HG02588 (cell line): ENCODE data around the gene UMOD.
"Not testable (repeated sequence)": the region's sequence is repeated elsewhere in the genome, so short reads cannot be mapped to it uniquely, and the experiment has no call there.

Source experiments
- ATAC-seq: cut with Tn5 transposase; IDR thresholded peaks from one replicate; pipeline ENCODE4 v1.9.1; 2021; ENCODE audit warnings: mild to moderate bottlenecking, moderate library complexity; ENCODE audit not compliant: unreplicated experiment

The UMOD gene

DNA sequence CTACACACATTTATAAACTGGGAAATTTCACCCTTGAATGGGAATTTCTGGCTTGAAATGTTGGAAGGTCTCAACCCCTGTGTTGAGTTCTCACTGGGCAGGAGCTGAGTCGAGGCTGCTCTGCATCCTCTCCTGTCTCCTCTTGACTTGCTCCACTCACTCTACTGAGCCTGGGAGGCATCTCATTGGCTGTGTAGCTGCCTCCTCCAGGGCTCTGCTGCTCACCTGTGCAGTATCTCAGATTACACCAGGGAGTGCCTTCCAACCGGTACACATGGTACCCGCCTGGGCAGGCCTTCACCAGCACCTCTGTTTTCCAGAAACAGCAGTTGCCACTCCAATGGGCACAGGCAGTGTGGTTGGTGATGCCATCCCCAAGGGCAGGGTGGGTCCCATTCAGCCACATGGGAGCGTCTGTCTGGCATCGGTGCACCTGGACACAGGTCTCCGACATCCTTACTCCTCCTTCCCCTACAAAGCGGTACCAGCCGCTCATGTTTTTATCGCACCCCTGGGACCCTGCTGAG is 28.9 kb downstream of the UMOD start:
- no peak for ATAC-seq

DNA sequence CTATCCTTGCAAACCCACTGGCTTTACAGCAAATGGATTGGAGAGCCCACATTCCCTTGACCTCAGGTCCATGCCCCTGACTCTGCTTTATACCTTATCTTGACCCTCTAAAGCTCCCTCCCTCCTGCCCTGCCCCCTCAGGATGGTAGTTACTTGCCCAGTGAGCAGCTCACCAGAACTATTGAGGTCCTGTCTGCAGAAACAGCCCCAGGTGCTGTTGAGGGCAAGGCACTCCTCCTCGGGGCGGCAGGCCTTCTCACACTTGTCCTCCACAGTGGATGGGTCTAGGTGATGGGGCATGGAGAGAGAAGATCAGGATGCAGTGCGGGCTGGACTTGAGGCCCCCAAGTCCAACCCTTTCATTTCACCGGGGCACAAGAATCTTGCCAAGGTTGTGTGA is 29.8 kb downstream of the UMOD start:
- ATAC-seq, result no peak

DNA sequence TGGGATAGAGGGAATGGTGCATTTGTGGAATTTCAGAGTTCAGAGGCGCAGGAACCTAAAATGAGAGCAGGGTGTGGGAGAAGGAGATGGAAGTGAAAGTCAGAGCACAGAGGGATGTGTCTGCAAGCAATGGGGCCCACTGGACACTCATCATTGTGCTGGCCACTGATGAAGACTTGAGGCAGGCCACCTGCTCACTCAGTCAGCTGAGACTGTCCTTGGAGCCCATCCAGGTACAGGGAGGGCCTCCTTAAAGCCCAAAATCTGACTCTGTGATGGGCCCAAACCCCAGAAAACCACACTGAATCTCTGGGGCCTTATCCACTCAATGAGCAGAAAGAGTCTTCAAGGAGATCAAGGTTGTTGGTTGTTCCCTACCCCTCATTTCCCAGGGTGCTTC is 30.8 kb downstream of the UMOD start:
- ATAC-seq, result no peak

DNA sequence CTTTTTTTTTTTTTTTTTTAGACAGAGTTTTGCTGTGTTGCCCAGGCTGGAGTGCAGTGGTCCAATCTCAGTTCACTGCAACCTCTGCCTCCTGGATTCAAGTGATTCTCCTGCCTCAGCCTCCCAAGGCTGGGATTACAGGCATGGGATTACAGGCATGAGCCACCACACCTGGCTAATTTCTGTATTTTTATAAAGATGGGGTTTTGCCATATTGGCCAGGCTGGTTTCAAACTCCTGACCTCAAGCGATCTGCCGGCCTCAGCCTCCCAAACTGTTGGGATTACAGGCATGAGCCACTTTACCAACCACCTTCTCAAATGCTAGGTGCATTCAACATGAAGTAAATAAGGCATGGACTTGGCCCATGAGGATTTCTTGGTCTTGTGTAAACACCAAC is 31.5 kb downstream of the UMOD start:
- not testable (repeated sequence) for ATAC-seq

DNA sequence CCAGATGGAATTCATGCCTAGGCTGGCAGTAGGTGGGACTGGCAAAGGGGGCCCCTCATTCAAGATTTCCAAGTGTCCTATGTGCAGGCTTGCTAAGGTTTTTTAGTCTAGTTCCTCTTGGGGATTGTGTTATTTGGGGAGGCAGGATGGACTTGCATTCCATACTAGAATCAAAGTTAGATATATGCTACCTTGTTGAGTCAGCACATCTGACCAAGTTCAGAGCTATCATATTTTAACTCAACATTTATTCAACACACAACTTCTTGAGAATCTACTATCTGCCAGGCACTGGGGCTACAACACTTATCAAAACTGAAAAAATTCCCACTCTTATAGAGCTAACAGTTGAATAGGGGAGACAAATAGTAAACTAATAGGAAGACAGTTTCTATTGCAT is 31.9 kb downstream of the UMOD start:
- no peak for ATAC-seq

DNA sequence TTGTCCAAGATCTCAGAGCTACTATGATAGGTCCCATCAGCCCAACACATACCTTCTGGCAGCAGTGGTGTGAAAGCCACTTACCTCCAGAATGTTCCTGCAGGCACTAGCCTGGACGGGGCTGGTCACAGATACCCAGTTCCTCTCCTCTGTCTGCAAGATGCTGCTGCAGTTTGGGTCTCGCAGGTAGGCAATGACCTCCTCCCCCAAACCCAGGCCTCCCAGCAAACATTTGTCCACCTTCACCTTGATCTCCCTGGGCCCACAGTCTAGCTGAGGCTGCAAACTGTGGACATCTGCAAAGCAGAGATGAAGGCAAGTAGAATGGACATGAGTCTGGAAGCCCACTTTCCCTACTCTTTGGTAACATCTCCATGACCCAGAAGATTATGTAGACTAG is 32.3 kb downstream of the UMOD start:
- no peak for ATAC-seq

DNA sequence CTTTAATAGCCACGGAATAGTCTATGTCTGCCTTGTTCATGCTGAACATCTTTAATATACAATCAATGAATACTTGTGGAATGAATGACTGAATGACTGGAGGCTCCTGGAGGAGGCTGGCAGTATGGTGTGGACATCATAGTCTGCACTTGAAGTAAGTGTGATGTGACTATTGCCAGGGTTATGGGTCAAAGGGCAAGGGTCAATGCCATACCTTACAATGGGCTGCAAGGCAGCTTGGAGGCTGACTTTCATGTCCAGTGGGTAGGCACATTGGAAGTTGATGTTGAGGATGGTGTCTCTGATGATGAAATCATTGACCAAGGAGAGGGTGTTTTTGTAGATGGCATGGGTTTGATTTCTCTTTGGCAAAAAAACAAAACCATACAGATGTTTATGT is 33.1 kb downstream of the UMOD start:
- no peak for ATAC-seq

DNA sequence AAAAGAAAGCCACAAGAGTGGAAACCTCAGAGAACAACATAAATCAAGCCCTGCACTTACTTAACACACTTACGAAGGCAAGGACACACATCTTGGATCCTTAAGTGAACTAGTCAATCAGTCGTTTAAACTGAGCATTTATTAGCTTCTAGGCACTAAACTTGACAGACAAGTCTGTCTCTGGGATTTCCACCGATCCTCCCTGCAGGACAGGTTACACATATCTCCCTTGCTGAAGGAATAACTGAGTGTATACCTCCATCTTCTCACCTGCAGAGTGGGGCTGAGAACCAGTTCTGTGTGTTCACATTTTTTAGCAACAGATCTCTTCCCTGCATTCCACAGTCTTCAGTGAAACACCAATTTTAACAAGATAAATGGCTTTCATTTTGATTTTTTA is 34.1 kb downstream of the UMOD start:
- no peak for ATAC-seq

DNA sequence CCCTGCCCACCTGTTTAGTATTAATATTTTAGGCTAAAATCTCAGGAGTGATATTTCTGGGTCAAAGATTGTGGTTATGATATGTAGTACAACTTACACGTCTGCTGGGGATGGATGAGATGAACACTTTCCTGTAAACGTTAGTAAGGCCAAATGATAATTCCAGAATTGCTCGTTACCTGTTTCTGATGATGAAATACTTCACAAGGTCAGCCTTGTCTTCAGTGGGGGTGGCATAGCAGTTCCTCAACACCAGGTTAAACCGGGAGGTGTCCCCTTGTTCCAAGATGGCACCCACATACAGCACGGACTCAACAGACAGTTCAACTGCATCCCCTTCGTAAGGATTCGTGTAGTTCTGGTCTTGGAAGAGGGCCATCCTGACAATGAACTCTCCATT is 34.5 kb downstream of the UMOD start:
- ATAC-seq, result no peak

DNA sequence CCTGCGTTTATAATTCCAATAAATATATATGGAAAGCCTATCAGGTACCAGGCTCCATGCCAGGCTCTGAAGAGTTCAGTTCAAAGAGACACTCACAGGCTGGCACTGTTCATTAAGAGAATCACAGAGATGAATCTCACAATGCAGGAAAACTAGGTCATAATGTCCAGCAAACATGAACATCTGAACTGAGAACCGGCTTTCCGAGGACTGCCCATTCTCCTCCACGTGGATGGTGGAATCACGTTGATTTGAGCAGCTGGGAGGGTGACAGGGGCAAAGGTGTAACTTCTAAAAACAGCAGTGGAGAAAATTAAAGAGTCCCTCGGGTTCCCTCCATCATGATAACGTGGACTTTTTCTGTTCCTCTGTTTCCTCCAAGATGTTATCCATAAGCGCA is 35.4 kb downstream of the UMOD start:
- no peak for ATAC-seq

DNA sequence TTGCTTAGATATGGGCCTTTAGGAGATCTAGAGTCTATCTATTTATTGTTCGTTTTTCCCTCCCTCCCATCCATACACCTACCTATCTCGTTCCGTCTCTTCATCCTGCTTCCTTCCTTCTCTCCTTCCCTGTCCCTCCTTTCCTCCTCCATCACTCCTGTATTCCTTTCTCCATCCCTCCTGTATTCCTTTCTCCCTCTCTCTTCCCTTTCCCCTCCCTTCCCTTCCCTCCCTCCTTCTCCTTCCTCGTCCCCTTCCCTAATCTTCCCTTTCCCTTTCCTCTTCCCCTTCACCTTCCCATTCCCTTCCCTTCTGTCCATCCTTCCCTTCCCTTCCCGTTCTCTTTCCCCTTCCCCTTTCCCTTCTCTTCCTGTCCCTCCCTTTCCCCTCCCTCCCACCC is 35.8 kb downstream of the UMOD start:
- ATAC-seq, result no peak

DNA sequence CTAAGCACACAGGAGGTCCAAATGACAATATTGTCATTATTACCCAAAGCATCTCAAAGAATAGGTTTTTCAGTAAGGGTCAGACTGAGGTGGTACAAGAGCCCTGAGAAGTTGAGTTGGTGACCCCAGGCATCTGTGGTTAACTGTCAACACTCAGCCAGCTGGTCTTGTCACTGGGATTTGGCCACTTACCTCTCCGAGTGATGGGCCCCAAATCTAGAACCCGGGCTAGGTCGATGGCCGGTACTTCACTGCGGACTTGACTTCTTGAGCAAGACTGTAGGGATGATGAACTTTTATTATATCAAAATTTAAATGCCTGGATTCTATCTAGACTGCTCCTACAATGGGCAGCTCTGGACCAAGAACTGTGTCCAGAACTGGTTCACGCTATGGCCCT is 36.8 kb downstream of the UMOD start:
- ATAC-seq, result no peak

DNA sequence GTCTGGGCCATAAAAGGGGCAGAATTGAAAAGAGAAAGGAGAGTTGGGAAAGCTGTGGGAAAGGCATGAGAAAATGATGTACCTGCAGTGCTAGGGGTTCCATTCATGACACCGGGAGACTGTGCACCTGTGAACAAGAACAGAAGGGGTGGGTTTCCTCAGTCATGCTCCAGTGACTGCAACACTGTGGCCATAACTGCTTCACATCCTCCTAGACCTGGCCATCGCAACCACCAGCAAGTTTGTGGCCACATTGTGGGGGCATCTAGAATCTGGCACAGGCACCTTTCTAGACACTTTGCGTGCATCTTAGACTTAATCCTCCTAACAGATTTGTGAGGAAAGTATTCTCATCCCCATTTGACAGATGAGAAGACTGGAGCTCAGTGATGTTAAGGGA is 37.9 kb downstream of the UMOD start:
- no peak for ATAC-seq

DNA sequence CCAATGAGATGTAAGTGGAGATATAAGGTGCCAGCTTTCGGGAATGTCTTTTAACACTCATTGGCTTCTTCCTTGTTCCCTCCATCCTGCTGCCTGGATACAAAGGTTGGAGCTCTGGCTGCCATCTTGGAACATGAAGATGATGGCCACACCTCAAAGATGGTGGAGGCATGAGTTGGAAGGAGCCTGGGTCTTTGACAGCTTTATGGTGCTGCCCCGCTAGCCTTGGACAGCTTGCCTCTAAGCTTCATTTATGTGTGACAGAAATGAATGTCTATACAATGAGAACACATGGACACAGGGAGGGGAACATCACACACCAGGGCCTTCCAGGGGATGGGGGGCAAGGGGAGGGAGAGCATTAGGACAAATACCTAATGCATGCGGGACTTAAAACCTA is 38.8 kb downstream of the UMOD start:
- ATAC-seq, result no peak

DNA sequence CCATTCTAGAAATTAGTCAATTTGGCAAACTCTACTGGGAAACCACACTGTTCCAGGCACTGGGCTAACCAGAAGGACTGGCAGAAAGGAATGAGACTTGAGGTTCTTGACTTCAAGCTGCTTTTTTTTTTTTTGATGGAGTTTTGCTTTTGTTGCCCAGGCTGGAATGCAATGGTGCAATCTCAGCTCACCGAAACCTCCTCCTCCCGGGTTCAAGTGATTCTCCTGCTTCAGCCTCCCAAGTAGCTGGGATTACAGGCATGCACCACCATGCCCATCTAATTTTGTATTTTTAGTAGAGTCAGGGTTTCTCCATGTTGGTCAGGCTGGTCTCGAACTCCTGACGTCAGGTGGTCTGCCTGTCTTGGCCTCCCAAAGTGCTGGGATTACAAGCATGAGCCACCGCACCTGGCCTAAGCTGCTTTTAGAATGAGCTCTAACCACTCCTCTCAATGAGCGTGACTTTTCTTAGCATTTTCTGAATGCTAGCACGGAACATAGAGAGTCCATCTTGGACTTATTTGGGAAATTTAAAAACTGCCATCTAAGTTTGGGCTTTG is 39.9 kb downstream of the UMOD start:
- not testable (repeated sequence) for ATAC-seq

DNA sequence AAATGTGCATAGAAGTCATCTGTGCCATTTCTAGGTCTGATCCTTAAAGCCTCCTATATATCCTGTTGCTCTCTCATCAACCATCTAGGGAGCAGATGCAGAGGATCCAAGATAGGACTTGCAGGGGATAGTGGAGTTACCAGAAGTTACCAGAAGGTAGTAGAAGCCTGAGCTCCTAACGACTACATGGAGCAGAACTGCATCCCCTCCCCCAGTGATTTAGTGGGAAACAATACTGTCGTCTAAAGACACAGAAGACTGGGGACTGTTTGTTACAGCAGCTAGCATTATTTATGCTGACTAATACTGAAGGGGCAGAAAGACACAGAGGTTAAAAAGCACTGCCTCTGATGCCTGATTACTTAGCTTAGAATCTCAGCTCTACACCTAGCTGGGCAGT is 41.0 kb downstream of the UMOD start:
- ATAC-seq, result no peak

DNA sequence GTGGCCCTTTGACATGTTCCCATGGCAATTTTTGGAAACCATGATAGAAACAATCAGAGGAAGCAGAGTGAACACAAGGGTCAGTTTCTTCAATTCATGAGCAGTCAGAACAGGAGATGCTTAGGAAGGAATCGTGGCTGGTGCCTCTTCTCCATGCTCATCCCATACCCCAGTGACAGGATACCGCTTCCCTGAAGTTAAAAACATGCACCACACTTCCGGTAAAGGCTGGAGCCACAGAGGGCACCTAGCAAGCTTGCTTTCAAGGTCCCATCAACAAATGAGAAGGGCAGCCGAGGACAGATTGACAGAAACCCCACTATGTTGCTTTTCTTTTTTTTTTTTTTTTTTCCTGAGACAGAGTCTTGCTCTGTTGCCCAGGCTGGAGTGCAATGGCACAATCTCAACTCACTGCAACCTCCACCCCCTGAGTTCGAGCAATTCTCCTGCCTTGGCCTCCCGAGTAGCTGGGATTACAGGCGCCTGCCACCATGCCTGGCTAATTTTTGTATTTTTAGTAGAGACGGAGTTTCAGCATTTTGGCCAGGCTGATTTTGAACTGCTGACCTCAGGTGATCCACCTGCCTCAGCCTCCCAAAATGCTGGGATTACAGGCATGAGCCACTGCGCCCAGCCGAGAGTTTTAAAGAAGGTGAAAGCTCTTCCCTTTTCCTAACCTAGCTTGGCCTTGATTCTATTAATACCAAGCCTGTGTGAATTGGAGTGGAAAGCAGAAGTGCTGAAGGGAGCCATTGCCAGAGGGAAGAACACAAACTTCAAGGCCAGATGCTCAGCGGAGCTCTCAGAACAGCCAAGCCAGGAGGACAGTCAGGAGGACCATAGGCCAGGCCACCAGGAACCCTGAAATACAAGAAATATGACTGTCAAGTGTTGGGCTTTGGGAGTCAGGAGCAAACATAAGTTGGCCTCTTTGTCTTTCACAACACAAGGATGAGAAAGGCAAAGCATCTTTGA is 41.8 kb downstream of the UMOD start:
- no peak for ATAC-seq

DNA sequence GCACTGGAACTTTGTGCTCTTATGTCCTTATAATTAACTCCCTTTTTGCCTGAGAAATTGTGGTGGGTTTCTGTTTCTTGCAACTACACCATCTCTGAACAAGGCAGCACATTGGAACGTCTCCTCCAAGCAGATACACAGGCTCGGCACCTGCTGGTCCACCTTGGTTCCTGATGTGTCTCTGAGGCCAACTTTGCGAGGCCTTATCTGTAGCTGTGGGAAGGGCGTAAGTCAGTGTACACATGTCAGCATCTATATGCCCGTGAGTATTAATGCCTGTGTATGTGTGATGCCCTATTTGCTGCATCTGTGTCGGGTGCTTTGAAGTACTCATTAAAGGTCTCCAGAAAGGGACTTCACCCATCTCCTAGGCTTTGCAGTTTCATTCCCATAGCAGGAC is 42.7 kb downstream of the UMOD start:
- no peak for ATAC-seq

DNA sequence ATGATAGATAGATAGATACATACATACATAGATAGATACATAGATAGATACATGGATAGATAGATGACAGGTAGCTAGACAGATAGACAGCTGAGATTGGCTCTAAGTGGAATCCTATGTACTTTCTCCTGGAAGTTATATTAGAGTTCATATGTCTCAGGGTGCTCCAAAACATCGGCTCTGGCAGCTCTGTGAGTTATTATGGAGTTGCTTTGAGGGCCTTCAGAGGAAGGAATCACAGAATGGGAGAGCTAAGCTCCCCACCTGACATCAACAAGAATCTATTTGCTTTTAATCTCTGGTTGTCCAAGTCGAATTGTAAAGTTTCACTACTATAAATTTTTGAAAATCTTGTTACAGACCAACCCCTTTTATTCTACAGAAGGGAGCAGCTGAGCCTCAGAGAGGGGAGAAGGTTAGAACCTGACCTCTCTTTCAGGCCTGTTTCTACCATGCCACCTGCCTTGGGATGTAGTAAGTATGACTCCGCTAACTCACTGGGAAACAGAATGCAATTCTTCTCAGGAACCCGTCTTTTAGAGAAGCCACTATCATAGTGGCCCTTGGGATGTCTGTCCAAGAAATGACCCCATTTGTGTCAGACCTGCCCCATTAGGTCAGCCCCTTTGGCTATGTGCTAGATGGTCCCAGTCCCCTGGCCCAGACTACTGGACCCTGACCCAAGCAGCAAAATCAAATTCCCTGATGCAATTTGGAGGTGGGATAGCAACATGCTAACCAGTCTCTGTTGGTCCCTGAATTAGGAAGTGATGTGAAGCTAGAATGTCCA is 43.5 kb downstream of the UMOD start:
- no peak for ATAC-seq

DNA sequence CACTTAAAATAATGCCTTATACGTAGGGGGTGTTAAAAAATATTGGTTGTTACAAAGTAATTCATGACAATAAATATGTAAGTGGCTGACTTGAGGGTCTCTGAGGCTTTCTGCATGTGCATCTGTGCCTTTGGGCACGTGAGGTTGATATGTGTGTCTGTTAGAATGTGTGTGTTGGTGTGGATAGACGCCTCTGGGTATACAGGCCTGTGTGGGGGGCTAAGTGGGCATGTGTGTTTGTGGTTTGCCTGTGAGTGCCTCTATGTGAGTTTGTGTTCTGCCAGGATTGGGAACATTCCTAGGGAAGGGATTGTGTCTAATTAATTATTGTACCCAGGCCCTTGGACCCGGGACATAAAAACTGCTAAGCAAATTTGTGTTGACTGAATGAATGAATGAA is 44.2 kb downstream of the UMOD start:
- no peak for ATAC-seq

DNA sequence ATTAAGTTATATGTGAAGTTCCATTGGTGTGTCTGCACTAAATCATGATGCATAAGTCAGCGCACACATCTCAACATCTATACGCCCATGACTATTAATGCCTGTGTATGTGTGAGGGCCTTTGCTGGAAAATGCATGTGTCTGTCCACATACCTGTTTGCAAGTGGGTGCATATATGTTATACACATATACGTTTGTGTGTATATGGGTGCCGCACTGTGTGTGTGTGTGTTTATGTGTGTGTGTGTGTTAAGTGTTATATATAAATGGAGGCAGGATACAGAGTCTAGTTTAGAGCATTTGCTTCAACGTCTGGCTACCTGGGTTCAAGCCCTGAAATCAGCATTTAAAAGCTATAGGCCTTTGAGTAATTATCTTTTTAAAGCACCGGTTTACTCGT is 44.7 kb downstream of the UMOD start:
- ATAC-seq, result no peak

DNA sequence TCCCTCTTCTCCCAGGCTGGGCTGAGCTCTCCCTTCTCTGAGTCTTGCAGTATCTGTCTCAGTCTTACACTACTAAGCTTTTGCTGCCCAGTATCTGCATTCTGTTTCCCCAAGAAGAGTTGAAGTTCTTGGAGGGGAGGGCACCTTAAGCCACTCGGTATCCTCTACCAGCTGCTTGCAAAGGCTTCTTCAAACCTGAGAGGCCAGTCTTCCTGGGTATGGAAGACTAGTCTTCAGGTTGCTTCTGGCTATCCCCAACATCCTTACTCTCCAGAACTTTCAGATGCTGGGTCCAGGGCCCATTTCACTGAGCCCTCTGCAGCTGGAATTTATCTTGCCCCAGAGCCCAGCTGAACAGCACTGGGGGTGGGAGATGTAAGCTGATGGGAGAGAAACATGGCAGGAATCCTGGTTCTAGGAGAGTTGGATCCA is 45.3 kb downstream of the UMOD start:
- no peak for ATAC-seq
